Measurements from ENCODE around the gene FAF1. TPM values are rescaled to one million over a fixed set of nuclear protein-coding genes. Genes with fewer than 3 reads are reported as not detected.
A peak's percentile ranks its signal among the peaks of the same experiment; 100 is the strongest.

Gene FAF1
- total and polyA plus RNA-seq, 4 donors, result 27.2 to 51.6 (median 37.1) TPM

GRCh38 chr1:50832167-50832566, 127.9 kb downstream of the FAF1 start:
- ATAC-seq (ENCODE audit: insufficient read depth, low FRiP score), result no peak
- no peak overlapping the region for H3K27ac ChIP-seq (ENCODE audit: low read depth in 1 of 2, low read length in 1 of 2)
- H3K4me1 ChIP-seq (ENCODE audit: control insufficient read depth in 5 of 5, insufficient read depth in 5 of 5, low read length in 5 of 5), result peaks cover 0 to 27% (median 1%) of the 10 kb centered on the region in 5 donors
- no peaks in the 10 kb centered on the region for H3K9me3 ChIP-seq (ENCODE audit: control insufficient read depth in 4 of 4, insufficient read depth in 3 of 4, low read length in 3 of 4)
- WGBS, 2 donors, result 100% methylated on average over 1 of the region's 1 CpG
- DNase-seq, result no peak
- H3K4me3 ChIP-seq, result no peak overlapping the region
- H3K9ac ChIP-seq (ENCODE audit: insufficient read depth in 1 of 2, low read length in 2 of 2), result no peak overlapping the region
- H3K27me3 ChIP-seq (ENCODE audit: control insufficient read depth in 3 of 3, insufficient read depth in 3 of 3, low read length in 2 of 3), result no peaks in the 10 kb centered on the region
- no peaks in the 10 kb centered on the region for H3K36me3 ChIP-seq (ENCODE audit: control insufficient read depth in 4 of 4, insufficient read depth in 4 of 4, low read length in 4 of 4)
- no peak for TF ChIP-seq CTCF (IDR thresholded peaks at IDR 0.05; ENCODE audit: control extremely low read depth, extremely low read depth)

DNA sequence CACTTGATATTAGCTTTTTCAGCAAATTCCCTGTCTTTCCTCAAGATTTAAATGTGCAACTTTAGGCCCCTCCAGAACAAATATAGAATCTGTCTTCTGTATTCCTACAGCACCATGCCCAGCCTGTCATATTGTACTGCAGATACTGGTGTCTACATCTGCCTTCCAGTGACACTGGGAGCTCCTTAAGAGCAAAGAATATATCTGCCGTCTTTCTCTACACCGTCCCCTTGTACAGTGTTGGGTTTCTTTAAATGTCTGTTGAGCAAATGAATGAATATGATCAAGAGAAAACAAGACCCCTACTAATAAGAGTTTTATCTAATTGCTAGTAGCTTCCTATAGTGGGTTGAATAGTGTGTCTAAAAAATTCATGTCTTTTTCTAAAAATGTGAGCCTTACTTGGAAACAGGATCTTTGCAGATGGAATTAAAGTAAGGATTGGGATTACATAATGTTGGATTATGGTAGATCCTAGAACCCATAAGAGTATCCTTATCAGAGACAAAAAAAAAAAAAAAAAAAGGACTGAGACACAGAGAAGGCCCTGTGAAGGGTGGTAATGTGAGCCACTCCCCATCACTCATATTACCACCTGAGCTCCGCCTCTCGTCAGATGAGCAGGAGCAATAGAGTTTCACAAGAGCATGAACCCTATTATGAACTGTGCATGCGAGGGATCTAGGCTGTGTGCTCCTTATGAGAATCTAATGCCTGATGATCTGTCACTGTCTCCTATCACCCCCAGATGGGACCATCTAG, 128.6 kb downstream of the FAF1 start:
- no peaks in the 10 kb centered on the region for H3K36me3 ChIP-seq (ENCODE audit: control insufficient read depth in 4 of 4, insufficient read depth in 4 of 4, low read length in 4 of 4)
- H3K9me3 ChIP-seq (ENCODE audit: control insufficient read depth in 4 of 4, insufficient read depth in 3 of 4, low read length in 3 of 4), result no peaks in the 10 kb centered on the region
- no peak for ATAC-seq (ENCODE audit: insufficient read depth, low FRiP score)
- no peak overlapping the region for H3K4me3 ChIP-seq
- no peak overlapping the region for H3K27ac ChIP-seq (ENCODE audit: low read depth in 1 of 2, low read length in 1 of 2)
- WGBS, 2 donors, result 87 to 98% methylated on average over 5 of the region's 5 CpGs
- no peaks in the 10 kb centered on the region for H3K27me3 ChIP-seq (ENCODE audit: control insufficient read depth in 3 of 3, insufficient read depth in 3 of 3, low read length in 2 of 3)
- H3K4me1 ChIP-seq (ENCODE audit: control insufficient read depth in 5 of 5, insufficient read depth in 5 of 5, low read length in 5 of 5), result peaks cover 0 to 27% (median 1%) of the 10 kb centered on the region in 5 donors
- no peak for TF ChIP-seq CTCF (IDR thresholded peaks at IDR 0.05; ENCODE audit: control extremely low read depth, extremely low read depth)
- DNase-seq, result no peak
- no peak overlapping the region for H3K9ac ChIP-seq (ENCODE audit: insufficient read depth in 1 of 2, low read length in 2 of 2)

DNA sequence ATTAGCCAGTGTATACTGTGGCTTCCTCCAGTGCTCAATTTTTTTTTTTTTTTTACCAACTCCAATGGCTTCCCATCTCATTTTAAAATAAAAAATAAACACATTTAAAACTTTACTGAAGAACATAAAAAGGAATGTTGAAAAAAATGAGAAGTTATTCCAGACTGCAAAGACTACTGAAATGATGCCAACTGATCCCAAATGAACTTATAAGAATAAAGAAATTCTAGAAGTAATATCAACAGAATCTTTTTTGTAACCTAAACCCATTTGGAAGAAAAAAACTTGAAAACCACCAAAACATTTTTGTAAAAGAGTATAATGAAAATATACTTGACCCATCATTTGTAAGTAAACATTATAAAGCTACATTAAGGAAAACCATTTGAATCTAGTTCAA, 129.4 kb downstream of the FAF1 start:
- H3K4me1 ChIP-seq (ENCODE audit: control insufficient read depth in 5 of 5, insufficient read depth in 5 of 5, low read length in 5 of 5), result peaks cover 0 to 27% (median 1%) of the 10 kb centered on the region in 5 donors
- DNase-seq (peak in 1 of 3 donors; percentile 16), ATAC-seq (ENCODE audit: insufficient read depth, low FRiP score) (no peak)
- TF ChIP-seq CTCF (IDR thresholded peaks at IDR 0.05; ENCODE audit: control extremely low read depth, extremely low read depth), result no peak
- H3K27me3 ChIP-seq (ENCODE audit: control insufficient read depth in 3 of 3, insufficient read depth in 3 of 3, low read length in 2 of 3), result no peaks in the 10 kb centered on the region
- no peaks in the 10 kb centered on the region for H3K36me3 ChIP-seq (ENCODE audit: control insufficient read depth in 4 of 4, insufficient read depth in 4 of 4, low read length in 4 of 4)
- no peaks in the 10 kb centered on the region for H3K9me3 ChIP-seq (ENCODE audit: control insufficient read depth in 4 of 4, insufficient read depth in 3 of 4, low read length in 3 of 4)
- H3K9ac ChIP-seq (ENCODE audit: insufficient read depth in 1 of 2, low read length in 2 of 2), result no peak overlapping the region
- H3K4me3 ChIP-seq, result no peak overlapping the region
- no peak overlapping the region for H3K27ac ChIP-seq (ENCODE audit: low read depth in 1 of 2, low read length in 1 of 2)
